GM18520 (cell line): ENCODE data around the gene HOOK1.

Experiments used
- ATAC-seq: cut with Tn5 transposase; IDR thresholded peaks from one replicate; pipeline ENCODE4 v1.9.1; 2021; ENCODE audit not compliant: unreplicated experiment

HOOK1 gene

GRCh38 chr1:59814901-59815825, at the start of gene HOOK1:
Gene HOOK1, plus strand, starts transcription at chr1:59814949. Its CDS starts 169 bp downstream, at chr1:59815118.
- ATAC-seq: no peak

GRCh38 chr1:59765011-59765730, 49.6 kb upstream of the HOOK1 start:
- ATAC-seq: no peak

GRCh38 chr1:59766227-59766855, 48.4 kb upstream of the HOOK1 start:
- no peak for ATAC-seq

- ATAC-seq: no peak
These were observed 47.6 kb upstream of the HOOK1 start for GRCh38 chr1:59767119-59767518.

GRCh38 chr1:59768792-59769735, 45.7 kb upstream of the HOOK1 start:
- ATAC-seq: no peak

GRCh38 chr1:59769736-59770095, 45.0 kb upstream of the HOOK1 start:
- ATAC-seq: no peak

- no peak for ATAC-seq
These were observed 43.4 kb upstream of the HOOK1 start for GRCh38 chr1:59771361-59771760.

GRCh38 chr1:59775480-59775879, 39.3 kb upstream of the HOOK1 start:
- no peak for ATAC-seq

GRCh38 chr1:59776960-59777852, 37.5 kb upstream of the HOOK1 start:
- no peak for ATAC-seq

GRCh38 chr1:59779949-59780348, 34.8 kb upstream of the HOOK1 start:
- no peak for ATAC-seq

- ATAC-seq: no peak
These were observed 25.9 kb upstream of the HOOK1 start for GRCh38 chr1:59788825-59789224.

GRCh38 chr1:59798600-59798999, 16.1 kb upstream of the HOOK1 start:
- no peak for ATAC-seq

- ATAC-seq: no peak
These were observed 11.2 kb upstream of the HOOK1 start for GRCh38 chr1:59803458-59804038.

GRCh38 chr1:59804301-59804700, 10.4 kb upstream of the HOOK1 start:
- no peak for ATAC-seq

- ATAC-seq: no peak
These were observed 9.2 kb upstream of the HOOK1 start for GRCh38 chr1:59805554-59805953.

- ATAC-seq: peak; percentile 95
These were observed 409 bp upstream of the HOOK1 start for GRCh38 chr1:59814180-59814900.

- no peak for ATAC-seq
These were observed 1.1 kb downstream of the HOOK1 start for GRCh38 chr1:59815892-59816291.

GRCh38 chr1:59816318-59816878, 1.6 kb downstream of the HOOK1 start:
- ATAC-seq: no peak
